Activated T-cell treated with anti-CD3 and anti-CD28 coated beads for 48 hours (primary cell): ENCODE measurements around the gene ERGIC3.

Experiments used
- DNase-seq: peaks from one replicate; pipeline ENCODE4 v3.0.0-alpha.2; 2020; ENCODE audit warnings: low read depth

Gene ERGIC3

DNA sequence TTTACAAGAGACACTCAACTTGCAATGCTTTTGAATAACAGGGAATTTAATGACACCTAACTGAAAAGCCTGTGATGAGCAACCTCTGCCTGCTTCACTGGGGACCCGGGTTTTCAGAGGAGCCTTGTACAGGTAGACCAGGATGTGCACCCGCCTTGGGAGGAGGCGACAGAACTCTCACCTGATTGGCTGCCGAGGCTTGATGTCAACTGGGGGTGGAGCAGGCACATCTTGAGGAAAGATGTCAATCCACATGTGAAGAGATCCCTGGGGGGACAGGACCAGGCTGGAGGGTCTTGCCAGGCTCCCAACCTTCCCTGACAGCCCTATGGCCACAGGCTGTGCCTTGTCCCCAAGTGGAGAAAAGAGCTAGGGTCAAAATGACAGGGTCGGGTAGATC is 19.8 kb downstream of the ERGIC3 start:
- no peak for DNase-seq

DNA sequence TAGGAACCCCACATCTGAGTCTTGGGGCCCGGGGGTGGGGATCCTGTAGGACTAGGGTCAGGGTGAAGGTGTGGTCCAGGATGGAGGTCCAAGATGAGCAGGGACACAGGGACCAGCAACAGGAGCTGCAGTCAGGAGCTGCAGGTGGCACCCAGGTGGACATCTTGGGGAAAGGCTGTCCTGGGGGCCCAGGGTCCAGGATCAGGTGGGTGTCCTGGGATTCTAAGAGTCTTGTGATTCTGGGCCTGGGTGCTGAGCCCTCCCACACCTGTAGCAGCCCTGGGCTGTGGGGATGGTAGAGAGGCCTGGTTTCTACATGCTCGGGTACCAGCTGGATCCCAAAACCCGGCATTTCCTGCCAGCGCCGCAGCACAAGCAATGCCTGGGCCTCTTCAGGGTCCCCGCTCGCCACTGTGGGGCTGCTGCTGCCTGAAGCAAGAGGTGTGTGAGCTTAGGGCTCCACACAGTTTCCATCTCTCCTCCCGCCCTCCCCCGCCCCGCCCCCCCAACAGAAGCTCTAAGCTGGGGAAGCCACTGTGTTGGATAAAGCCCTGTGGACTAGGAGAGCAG is 20.7 kb downstream of the ERGIC3 start:
- no peak for DNase-seq

DNA sequence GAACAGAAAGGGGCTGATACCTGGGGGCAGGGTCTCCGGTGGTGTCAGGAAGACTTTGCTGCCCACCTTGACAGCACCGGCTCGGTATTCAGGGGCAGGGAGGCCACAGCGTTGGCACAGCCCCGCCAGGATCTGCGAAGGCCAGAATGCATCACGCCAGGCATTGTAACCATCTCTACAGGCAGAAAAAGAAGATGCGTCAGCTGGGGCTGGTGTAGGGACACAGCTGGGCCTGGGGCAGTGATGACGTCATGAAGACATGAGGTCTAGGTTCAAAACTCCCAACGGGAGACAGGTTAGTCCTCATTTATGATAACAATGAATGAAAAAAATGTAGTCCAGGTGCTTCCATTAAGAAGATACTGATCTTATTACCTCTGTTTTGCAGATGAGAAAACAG is 22.0 kb downstream of the ERGIC3 start:
- DNase-seq: no peak

DNA sequence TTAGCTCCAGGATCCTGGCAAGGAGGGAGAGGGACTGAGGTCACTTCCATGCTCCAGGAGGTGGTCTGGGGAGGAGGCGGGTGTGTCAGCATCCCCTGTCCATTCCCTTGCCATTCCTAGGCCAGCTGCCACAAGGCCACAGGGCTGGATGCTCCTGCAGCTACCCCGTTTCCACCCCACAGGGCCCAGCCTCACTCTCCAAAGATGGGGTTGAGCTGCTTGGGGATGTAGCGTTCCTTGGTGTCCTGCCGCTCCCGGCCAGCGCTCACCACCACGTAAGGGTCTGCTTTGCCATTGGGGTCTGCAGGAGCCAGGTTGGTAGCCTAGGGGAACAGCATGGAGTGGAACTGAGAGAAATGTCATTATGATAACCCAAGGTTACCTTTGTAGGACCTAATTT is 23.0 kb downstream of the ERGIC3 start:
- no peak for DNase-seq

DNA sequence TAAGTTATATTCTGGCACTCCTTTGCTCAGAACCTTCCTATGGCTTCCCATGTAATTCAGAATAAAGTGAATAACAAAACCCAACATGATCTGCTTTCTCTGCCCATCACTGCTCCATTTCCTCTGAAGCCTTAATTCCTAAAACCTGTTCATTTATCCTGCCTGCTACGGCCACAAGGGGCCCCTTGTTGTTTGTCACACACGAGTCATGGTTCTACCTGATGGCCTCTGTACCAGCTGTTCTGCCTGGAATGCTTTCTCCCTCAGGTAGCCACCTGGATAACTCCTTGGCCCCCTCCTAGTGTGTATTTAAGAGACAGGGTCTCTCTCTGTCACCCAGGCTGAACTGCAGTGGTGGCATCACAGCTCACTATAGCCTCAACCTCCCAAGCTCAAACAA is 26.8 kb downstream of the ERGIC3 start:
- no peak for DNase-seq

DNA sequence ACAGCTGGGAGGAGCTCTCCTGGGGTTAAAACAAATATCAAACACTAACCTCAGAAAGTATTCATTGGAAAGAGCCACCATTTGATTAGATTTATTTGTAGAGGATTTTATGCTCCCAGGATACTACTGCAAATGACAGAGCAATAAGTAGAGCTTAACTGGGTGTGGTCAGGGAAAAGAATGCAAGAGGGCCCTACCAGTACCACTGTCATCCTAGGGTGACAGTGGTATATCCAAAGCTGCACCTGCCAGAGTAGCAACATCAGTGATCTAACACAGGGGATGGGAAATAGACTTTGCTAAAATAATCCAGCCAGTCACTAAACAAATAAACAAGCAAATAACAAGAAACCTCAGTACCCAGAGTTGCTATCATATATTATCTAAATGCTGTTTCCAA is 29.7 kb downstream of the ERGIC3 start:
- no peak for DNase-seq

DNA sequence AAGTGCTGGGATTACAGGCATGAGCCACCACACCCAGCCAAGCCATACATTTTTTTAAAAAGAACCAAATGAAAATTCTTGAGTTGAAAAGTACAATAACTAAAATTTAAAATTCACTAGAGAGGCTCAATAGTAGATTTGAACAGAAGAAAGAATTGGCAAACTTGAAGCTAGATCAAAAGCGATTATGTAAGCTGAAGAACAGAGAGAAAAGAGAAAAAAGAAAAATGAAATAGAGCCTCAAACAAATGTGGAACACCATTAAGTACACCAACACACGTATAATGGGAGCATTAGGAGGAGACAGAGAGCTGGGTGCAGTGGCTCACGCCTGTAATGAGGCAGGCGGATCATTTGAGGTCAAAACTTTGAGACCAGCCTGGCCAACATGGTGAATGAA is 31.0 kb downstream of the ERGIC3 start:
- no peak for DNase-seq

DNA sequence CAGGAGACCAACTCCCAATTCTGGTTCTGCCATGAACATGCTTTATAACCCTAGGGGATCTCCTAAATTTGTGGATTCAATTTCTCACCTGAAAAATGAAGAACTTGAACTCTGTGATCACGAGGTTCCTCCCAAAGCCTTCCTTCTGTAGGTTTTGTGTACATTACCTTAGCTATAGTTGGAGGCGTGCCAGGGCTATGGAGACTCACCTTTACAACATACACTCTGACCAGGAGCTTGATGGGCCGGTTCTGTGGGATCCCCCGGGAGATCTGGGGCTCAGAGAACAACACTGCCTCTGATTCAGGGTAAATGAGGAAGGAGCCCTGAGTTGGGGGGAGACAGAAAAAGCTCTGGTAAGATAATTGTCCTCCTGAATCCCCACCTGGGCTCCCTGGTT is 34.1 kb downstream of the ERGIC3 start:
- DNase-seq: no peak

DNA sequence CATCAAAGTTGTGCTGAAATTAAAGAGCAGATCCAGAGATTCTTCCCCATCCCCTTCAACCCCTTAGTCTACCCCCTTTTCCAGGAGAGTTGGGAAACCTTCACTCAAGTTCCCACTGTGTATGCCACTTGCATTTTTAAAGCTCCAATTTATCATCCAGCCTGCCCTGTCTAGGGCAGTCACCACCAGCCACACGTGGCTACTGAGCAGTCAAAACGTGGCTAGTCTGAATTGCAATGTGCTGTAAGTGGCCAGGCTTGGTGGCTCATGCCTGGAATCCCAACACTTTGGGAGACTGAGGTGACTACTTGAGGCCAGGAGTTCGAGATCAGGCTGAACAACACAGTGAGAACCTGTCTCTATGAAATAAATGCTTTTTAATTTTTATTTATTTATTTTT is 34.9 kb downstream of the ERGIC3 start:
- DNase-seq: no peak

DNA sequence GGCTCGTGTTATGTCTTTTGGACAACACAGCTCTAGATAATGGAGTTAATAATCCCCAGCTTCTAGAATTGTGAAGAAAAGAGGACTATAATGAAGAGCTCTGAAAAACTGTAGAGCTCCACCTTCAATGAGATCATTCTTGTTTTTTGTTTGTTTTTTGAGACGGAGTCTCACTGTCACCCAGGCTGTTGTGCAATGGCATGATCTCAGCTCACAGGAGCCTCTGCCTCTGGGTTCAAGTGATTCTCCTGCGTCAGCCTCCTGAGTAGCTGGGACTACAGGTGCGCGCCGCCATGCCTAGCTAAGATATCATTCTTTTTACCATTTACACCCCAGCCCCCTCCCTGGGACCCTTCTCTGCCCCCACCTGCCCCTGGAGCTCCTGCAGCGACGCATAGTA is 36.6 kb downstream of the ERGIC3 start:
- no peak for DNase-seq

DNA sequence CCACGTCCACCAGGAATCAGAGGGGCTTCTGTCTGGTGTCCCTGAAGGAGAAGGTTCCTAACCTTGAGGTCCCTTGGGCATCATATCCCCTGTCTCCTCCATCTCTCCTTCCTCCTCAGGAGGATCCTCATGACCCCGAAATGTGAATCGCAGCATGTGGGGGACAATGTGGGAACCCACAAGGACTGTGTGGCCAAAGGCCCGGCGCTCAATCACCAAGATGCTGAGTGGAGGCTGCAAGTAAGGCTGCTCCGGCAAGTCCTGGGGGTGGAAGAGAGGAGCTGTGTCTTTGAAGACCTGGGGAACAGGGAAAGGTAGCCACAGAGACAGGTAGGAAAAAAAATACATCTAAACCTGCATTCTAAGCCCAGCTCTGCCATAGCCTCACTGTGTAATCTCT is 37.3 kb downstream of the ERGIC3 start:
- DNase-seq: no peak

DNA sequence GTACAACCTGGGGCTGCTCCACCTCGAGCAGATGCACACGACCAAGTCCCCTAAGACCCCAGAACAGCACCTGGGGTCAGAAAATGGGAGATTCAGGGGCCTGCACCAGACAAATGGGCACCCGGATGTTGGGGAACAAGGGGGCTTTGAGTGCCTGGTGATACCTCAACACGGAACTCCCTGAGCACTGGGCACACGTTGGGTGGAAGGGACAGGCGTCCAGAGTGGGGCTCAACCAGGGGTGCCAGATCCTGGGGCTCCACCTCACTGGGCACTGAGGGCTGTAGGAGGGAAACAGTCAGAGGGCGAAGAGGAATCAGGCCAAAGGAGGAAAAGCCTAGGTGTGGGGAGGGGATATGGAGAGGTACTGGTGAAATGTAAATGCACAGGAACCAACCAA is 40.3 kb downstream of the ERGIC3 start:
- no peak for DNase-seq

DNA sequence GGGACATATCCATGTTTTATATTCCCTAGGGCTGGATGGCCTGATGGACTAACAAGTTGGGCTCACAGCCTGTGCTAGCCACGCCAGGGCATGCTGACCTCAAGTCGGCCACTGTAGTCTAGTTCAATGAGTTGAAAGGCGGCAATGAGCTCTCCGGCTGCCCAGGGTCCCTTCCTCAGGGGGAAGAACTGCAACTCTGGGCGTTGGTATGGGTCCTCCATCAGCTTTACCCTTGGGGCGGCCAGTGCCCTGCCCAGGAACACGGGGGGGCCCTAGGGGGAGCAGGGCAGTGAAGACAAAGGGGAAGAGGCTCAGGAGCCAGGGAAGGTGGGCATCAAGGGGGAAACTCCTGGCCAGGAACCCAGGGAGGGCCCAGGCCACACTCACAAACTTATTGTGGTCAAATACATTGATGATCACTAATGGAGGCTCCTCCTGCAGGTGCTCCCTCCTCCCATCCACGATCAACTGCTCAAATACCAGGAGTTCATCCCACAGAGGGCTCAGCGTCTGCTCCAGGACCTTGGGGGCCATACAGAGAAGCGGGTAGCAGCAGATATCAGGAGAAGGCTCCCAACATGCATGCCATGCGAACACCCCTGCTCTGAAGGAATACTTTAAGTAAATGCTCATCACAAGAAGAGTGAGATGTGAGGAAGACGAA is 41.0 kb downstream of the ERGIC3 start:
- no peak for DNase-seq

DNA sequence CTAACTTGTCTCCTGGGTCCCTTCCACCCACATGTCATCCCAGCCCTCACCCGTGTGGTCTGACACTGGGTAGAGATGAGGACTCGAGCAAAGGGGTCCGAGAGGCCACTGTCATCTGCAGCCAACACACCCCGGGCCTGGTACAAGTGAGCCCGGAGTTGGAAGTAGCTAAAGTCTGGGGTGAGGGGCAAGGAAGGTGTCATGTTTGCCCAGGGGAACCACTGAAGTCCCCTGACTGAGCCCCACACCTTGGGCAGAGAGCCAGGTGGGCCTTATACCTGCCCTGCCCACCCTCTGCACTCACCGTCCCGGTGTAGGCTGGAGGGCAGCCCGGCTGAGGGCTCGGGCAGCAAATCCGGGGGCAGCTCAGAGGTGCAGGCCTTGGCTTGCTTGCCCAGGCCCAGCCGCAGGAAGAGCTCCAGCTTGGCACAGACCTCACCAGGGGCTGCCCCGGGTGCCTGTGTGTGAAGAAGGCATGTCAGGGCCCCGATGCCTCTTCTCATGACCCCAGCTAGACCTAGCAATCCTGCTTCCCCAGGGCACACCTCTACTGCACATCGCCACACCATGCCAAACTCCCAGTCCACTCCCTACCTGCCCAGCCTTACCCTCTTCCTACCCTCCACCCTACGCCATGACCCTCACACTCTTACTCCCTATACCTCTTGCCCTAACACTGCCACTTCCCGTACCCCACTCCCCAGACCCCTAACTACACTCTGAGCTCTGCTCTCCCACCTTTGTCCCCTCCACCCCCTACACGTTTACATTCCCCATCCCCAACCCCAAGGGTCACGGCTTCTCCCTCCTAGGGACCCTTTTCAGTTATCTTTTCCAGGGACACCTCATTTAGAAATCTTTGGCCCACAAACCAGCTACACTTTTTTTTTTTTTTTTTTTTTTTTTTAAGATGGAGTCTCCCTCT is 42.0 kb downstream of the ERGIC3 start:
- DNase-seq: no peak

DNA sequence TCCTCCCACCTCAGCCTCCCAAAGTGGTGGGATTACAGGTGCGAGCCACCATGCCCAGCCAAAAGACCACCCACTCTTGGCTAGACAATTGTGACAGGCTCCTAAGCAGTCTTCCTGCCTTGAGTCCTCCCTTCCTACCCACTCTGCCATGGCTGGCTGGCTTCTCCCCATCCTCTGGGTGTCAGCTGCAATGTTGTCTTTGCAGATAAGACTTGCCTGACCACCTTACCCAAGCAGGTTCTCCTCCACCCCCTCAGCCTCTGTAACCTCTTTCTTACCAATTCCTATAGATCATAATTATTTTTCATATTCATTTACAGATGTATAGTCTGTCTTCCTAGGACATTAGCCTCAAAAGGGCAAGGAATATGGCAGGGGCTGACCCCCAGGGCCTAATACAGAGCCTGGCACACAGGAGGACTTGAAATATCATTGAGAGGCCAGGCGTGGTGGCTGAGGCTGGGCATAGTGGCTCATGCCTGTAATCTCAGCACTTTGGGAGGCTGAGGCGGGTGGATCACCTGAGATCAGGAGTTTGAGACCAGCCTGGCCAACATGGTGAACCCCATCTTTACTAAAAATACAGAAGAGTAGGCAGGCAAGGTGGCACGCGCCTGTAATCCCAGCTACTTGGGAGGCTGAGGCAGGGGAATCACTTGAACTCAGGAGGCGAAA is 45.0 kb downstream of the ERGIC3 start:
- DNase-seq: no peak

DNA sequence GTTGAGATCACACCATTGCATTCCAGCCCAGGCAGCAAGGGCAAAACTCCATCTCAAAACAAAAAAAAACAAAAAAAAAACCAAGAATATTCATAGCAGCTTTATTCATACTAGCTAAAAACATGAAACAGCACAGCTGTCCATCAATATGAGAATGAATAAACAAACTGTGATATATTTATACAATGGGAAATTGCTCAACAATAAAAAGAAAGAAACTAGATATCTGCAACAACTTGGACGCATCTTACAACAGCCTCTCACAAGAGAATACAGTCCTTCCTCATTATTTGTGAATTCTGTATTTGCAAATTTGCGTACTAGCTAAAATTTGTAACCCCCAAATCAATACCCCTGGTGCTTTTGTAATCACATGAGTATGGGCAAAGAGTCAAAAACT is 45.6 kb downstream of the ERGIC3 start:
- no peak for DNase-seq

DNA sequence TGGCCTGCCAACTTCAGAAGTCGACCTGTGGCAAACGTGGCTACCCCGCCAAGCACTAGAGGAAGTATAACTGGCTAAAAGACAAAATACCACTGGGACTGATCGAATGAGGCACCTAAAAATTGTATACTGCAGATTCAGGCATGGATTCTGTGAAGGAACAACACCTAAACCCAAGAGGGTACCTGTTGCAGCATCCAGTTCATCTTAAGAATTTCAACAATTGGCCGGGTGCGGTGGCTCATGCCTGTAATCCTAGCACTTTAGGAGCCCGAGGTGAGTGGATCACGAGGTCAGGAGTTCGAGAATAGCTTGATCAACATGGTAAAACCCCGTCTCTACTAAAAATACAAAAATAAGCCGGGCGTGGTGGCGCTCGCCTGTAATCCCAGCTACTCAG is 46.5 kb downstream of the ERGIC3 start:
- DNase-seq: no peak

DNA sequence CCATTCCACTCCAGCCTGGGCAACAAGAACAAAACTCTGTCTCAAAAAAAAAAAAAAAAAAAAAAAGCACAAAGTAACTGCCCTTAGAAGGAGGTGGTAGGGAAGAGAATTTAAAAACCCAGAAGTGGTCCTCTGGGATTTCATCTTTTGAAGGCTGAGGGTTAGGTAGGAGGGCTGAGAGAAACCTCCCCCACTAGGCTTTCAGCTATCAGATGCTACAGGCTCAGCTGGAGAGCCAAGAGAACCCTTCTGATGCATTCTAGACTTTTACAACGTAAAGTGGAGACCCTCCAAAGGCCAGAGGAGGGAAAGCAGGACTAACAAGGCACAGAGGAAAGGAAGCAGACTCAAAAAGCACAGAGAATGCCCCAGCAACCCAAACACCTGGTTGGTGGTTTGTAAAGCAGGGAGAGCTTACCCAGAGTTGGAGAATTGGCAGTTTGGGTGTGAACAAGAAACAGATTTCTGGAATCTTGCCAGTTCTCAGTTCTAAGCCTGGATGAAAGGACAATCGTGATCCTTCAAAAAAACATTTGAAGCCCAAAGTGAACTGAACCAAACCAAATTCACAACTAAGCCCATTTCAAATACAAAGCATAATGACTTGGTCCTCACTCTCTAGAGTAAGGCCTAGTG is 50.6 kb downstream of the ERGIC3 start:
- DNase-seq: no peak

DNA sequence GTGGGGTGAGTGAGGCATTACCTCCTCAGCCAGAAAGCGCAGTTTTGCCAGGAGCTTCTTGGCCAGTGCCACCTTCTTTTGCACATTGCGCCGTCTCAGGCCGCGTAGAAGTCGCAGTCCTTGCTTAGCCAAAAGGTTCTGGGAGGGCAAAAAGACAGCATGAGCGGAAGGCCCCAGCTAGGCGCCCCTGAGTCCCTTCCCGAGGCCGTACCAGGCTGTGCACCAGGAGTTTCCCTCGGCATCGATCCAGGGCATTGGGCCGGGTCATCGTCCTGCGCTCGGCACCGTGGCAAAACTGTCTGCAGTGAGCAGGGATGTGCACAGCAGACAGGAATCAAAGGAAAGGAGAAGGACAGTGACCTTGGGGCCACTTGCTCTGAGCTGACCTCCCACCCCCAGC is 53.6 kb downstream of the ERGIC3 start:
- DNase-seq: no peak

DNA sequence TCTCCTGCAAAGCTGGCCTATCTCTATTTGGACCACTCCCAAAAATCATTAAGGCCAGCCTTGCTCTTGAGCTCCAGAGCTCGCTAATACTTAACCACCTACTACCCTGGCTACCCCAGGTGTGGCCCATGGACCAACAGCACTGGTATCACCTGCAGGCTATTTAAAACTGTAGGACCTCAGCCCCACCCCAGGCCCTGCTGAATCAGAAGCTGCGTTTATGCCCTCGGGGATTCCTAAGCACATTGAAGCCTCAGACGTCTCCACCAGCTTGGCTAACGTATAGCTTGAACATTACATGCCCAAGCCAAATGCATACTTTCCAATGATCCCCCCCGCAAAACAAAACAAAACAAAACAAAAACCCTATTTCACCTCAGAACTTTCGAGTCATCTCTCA is 54.0 kb downstream of the ERGIC3 start:
- no peak for DNase-seq

DNA sequence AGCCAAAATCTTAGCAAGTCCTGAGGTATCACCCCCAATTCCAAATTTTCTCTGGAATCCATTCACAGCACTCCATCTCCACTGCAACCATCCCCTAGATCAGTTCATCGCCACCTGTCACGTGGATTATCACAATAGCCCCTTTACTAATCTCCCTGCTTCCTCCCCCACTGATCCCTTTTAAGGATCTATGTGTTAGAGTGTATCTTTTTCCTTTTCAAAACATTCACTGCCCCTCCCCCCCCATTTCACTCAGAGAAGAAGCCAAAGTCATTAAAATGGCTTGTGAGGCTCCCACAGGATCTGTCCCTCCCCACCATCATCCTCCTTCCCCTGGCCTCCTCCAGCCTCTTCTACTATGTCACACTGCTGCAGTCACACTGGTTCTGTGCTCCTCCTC is 55.3 kb downstream of the ERGIC3 start:
- no peak for DNase-seq

DNA sequence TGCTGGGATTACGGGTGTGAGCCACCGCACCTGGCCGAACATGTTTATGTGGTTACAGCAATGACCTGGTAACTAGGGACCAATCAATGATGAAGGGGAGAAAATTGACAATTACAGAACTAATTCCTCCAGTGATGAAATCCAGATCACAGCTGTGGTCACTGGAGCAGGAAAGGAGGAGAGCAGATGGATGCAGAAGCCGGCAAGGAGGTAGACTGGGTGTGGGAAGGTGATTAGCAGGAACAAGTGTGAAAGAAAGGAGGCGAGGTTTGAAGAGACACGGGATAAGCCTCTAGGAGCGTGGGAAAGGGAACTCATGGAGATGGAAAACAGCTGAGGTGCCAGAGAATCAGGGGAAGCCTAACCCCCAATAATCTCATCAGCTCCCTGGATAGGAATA is 56.6 kb downstream of the ERGIC3 start:
- DNase-seq: no peak
